ENCODE measurements around the gene PDIA4. TPM values are rescaled to one million over a fixed set of nuclear protein-coding genes. Genes with fewer than 3 reads are reported as not detected.

PDIA4 gene
- total RNA-seq, 3 donors from 2014 or later, result 53.4 to 101 (median 68.3) TPM

DNA sequence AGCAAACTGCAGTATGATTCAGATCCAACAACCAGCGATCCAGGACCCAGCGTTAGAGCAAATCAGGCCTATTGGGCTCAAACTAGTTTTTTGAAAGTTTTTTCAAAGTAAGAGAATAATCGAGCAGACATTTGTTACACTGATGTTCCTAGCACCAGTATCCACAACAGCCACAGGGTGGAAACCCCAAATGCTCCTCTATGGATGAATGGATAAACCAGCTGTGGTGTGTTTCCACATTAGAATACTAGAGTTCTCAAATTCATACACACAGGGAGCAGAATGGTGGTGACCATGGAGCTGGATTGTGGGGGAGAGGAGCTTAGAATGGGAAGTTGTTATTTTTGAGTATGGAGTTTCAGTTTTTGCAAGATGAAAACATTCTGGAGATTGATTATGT lies 60.7 kb downstream of the PDIA4 start:
- Histone ChIP-seq H3K27me3 (no peaks in the 10 kb centered on the region), H3K9me3 (no peaks in the 10 kb centered on the region), H3K4me3 (no peak overlapping the region), H3K4me1 (no peaks in the 10 kb centered on the region), H3K27ac (no peak overlapping the region), H3K36me3 (no peaks in the 10 kb centered on the region)
- no peak for TF ChIP-seq POLR2AphosphoS5 (IDR thresholded peaks at IDR 0.05)
- TF ChIP-seq CTCF (IDR thresholded peaks at IDR 0.05), result no peak
- TF ChIP-seq POLR2A (IDR thresholded peaks at IDR 0.05), result no peak
- intact Hi-C loops (cut with DNase I; ENCODE audit: low total_unique reads), result no loop called here
- DNase-seq (ENCODE audit: low spot score in 2 of 2), result no peak

- no peaks in the 10 kb centered on the region for H3K9me3 ChIP-seq
- H3K27me3 ChIP-seq, result no peaks in the 10 kb centered on the region
- H3K27ac ChIP-seq, result no peak overlapping the region
- peak overlapping the region; percentile 29 to 63 (median 47) for H3K4me3 ChIP-seq
- TF ChIP-seq CTCF (IDR thresholded peaks at IDR 0.05) (no peak), POLR2AphosphoS5 (IDR thresholded peaks at IDR 0.05) (no peak), POLR2A (IDR thresholded peaks at IDR 0.05) (no peak)
- no peaks in the 10 kb centered on the region for H3K4me1 ChIP-seq
- intact Hi-C loops (cut with DNase I; ENCODE audit: low total_unique reads), result no loop called here
- no peak for DNase-seq (ENCODE audit: low spot score in 2 of 2)
- no peaks in the 10 kb centered on the region for H3K36me3 ChIP-seq
These were observed 61.3 kb downstream of the PDIA4 start for GRCh38 chr7:148967032-148967372.

GRCh38 chr7:148964483-148965267 lies 63.6 kb downstream of the PDIA4 start:
- Histone ChIP-seq H3K9me3 (no peaks in the 10 kb centered on the region), H3K27ac (peak overlapping the region; percentile 50 to 56), H3K4me3 (peak overlapping the region; percentile 44 to 63 (median 52)), H3K27me3 (no peaks in the 10 kb centered on the region), H3K36me3 (no peaks in the 10 kb centered on the region), H3K4me1 (no peaks in the 10 kb centered on the region)
- no peak for DNase-seq (ENCODE audit: low spot score in 2 of 2)
- TF ChIP-seq CTCF (IDR thresholded peaks at IDR 0.05), result no peak
- TF ChIP-seq POLR2AphosphoS5 (IDR thresholded peaks at IDR 0.05), result no peak
- intact Hi-C loops (cut with DNase I; ENCODE audit: low total_unique reads), result no loop called here

GRCh38 chr7:148963583-148964482 lies 64.5 kb downstream of the PDIA4 start:
- Histone ChIP-seq H3K4me1 (no peaks in the 10 kb centered on the region), H3K27me3 (no peaks in the 10 kb centered on the region), H3K27ac (peak overlapping the region; percentile 50 to 56), H3K4me3 (peak overlapping the region; percentile 44 to 63 (median 52)), H3K36me3 (no peaks in the 10 kb centered on the region), H3K9me3 (no peaks in the 10 kb centered on the region)
- TF ChIP-seq CTCF (IDR thresholded peaks at IDR 0.05) (no peak), POLR2AphosphoS5 (IDR thresholded peaks at IDR 0.05) (no peak), POLR2A (IDR thresholded peaks at IDR 0.05) (no peak)
- no peak for DNase-seq (ENCODE audit: low spot score in 2 of 2)
- intact Hi-C loops (cut with DNase I; ENCODE audit: low total_unique reads), result no loop called here
